ENCODE data around the gene ABCE1.

The ABCE1 gene

GRCh38 chr4:145177511-145177905 is 79.4 kb downstream of the ABCE1 start:
- ATAC-seq = no peak
- no peak for DNase-seq

GRCh38 chr4:145177906-145178538 is 79.9 kb downstream of the ABCE1 start:
- DNase-seq = no peak
- ATAC-seq = no peak

- ATAC-seq (no peak), DNase-seq (peak; percentile 16)
These were observed 80.7 kb downstream of the ABCE1 start for GRCh38 chr4:145178740-145179280.

Measured in stimulated activated naive CD8-positive, alpha-beta T cell treated with anti-CD3 and anti-CD28 coated beads, Interleukin-15, Interleukin-2, amounts not matched to agents 100 U/mL and 50 U/mL, for 24 hours (primary cell).